IPS-NIHi11 (cell line): ENCODE measurements around the gene PNPLA7.
"Not testable (repeated sequence)": the region's sequence is repeated elsewhere in the genome, so short reads cannot be mapped to it uniquely, and the experiment has no call there.

Experiments used
- DNase-seq: peaks from one replicate; pipeline ENCODE4 v3.0.0; 2012; ENCODE audit warnings: mixed read lengths, low spot score

PNPLA7 gene

GRCh38 chr9:137513801-137514570 is 36.2 kb downstream of the PNPLA7 start:
- peak; percentile 15 for DNase-seq

- DNase-seq = not testable (repeated sequence)
These were observed 37.1 kb downstream of the PNPLA7 start for GRCh38 chr9:137513136-137513535.

GRCh38 chr9:137511758-137512463 is 38.3 kb downstream of the PNPLA7 start:
- DNase-seq = no peak

GRCh38 chr9:137511126-137511525 is 39.1 kb downstream of the PNPLA7 start:
- not testable (repeated sequence) for DNase-seq

- DNase-seq = no peak
These were observed 41.0 kb downstream of the PNPLA7 start for GRCh38 chr9:137509198-137509597.

GRCh38 chr9:137506702-137507171 is 43.5 kb downstream of the PNPLA7 start:
- peak; percentile 2 for DNase-seq

GRCh38 chr9:137506274-137506673 is 43.9 kb downstream of the PNPLA7 start:
- peak; percentile 50 for DNase-seq

GRCh38 chr9:137505421-137506140 is 44.6 kb downstream of the PNPLA7 start:
- peak; percentile 3 for DNase-seq

- no peak for DNase-seq
These were observed 45.8 kb downstream of the PNPLA7 start for GRCh38 chr9:137504432-137504777.

- DNase-seq = peak; percentile 90
These were observed 47.9 kb downstream of the PNPLA7 start for GRCh38 chr9:137502008-137502911.

- DNase-seq = no peak
These were observed 48.7 kb downstream of the PNPLA7 start for GRCh38 chr9:137501457-137501856.

- no peak for DNase-seq
These were observed 49.4 kb downstream of the PNPLA7 start for GRCh38 chr9:137500666-137501397.

- no peak for DNase-seq
These were observed 50.1 kb downstream of the PNPLA7 start for GRCh38 chr9:137499858-137500661.

- no peak for DNase-seq
These were observed 50.8 kb downstream of the PNPLA7 start for GRCh38 chr9:137499416-137499815.

- DNase-seq = no peak
These were observed 51.5 kb downstream of the PNPLA7 start for GRCh38 chr9:137498720-137499150.

GRCh38 chr9:137497921-137498719 is 52.1 kb downstream of the PNPLA7 start:
- DNase-seq = peak; percentile 14

GRCh38 chr9:137496601-137497375 is 53.4 kb downstream of the PNPLA7 start:
- peak; percentile 5 for DNase-seq
